Bronchial smooth muscle cell (primary cell): ENCODE data around the gene PRKAR2B. TPM values are rescaled to one million over a fixed set of nuclear protein-coding genes. Genes with fewer than 3 reads are reported as not detected.

Source experiments
- total RNA-seq: library from RNA; depleted of rRNA; stranded (reverse); fragments of >200 nt; gene quantifications from 2 replicates; pipeline ENCODE4 v1.2.1, GENCODE V29; 2014

The PRKAR2B gene
- total RNA-seq: 2.4 and 3.4 TPM in 2 replicates

DNA sequence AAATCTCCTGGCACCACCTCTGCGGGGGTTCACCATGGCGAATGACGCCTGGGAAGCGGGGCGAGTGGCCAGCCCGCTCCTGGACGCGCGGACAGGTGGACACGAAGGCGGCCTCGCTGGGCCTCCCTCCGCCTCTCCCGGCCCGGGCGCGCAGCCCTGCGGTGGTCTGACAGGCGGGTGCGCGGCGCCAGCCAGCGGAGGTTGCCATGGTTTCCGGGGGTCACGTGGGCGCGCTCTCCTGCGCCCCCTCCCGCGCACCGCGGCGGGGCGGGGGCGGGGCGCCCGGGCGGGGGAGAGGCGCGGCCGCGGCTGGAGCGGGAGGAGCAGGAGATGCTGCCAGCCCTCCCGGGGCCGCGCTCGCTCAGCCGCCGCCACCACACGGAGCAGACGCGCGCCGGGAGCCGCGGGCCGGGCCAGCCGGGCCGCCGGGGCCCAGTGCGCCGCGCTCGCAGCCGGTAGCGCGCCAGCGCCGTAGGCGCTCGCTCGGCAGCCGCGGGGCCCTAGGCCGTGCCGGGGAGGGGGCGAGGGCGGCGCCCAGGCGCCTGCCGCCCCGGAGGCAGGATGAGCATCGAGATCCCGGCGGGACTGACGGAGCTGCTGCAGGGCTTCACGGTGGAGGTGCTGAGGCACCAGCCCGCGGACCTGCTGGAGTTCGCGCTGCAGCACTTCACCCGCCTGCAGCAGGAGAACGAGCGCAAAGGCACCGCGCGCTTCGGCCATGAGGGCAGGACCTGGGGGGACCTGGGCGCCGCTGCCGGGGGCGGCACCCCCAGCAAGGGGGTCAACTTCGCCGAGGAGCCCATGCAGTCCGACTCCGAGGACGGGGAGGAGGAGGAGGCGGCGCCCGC is at the start of gene PRKAR2B:
Gene PRKAR2B (plus strand): TSS at position 359 of the 848 bp plus-strand sequence. CDS start 203 bp downstream, at position 562.

DNA sequence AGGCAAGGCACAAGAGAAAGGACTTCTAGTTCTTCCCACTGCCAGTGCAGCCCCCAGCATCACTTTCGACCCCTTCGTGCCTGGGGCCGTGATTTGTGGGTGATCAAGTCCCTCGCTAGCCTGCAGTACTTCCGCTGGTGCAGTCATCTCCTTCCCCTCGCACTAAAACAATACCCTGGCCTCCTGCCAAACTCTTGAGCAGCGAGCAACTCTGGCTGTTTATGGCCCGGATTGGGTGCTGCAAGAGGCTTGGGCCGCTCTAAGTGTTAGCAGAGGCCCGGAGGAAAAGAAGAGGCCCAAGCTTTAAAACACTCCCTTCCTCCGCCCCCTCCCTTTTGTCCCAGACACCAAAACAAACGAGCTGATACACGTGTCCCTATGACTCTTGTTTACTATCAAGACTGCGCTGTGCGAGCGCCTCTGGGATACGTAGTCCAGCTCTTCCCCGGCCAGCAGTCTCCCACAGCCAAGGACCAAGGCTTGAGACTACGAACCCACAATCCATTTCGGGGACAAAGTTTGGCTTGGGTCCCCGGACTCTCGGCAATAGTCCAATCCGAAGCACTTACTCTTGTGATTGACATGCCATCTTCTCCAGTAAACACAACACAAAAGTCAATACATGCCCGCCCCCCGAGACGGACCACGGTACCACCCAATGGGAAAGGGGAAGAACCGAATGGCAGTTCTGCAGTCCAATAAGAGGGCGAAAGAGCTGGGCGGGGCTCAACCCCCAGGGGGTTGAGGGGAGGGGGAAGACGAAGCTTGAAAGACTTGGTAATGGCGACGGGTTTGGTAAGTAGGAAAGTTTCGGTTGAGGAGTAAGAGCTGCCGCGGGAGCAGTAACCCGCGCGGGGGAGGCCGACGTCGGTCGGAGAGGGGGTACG is 124.0 kb downstream of the PRKAR2B start, which contains the start of gene HBP1:
Gene HBP1 (plus strand): TSS at position 771 of the 887 bp plus-strand sequence. CDS start 10,891 bp downstream, outside the sequence.

Other genes starting within 250 kb of the PRKAR2B start
- gene PIK3CG, start 179.4 kb upstream of the PRKAR2B start, total RNA-seq: not detected in 2 replicates
- gene HBP1, start 124.3 kb downstream of the PRKAR2B start, total RNA-seq: 134 and 149 TPM in 2 replicates